Mucosa of descending colon (tissue), 3 donors: ENCODE data around the gene C21orf58. TPM values are rescaled to one million over a fixed set of nuclear protein-coding genes. Genes with fewer than 3 reads are reported as not detected.

Experiments used
- ATAC-seq: fragments of 200-7000 bp; cut with Tn5 transposase; one replicate; pipeline ENCODE4 v1.9.1; 2020; ENCODE audit warnings: mild to moderate bottlenecking, moderate library complexity
- DNase-seq, 3 donors: peaks; one replicate each; pipeline ENCODE4 v3.0.0-alpha.2; 2020
- H3K36me3 ChIP-seq: fragments of 200-600 bp; one replicate; pipeline ENCODE4 v1.8.0; 2021; ENCODE audit warnings: low read depth, mild to moderate bottlenecking
- H3K4me1 ChIP-seq: fragments of 200-600 bp; one replicate; pipeline ENCODE4 v1.8.0; 2021; ENCODE audit warnings: low read depth, mild to moderate bottlenecking
- H3K4me3 ChIP-seq: fragments of 200-600 bp; one replicate; pipeline ENCODE4 v1.8.0; 2021; ENCODE audit warnings: mild to moderate bottlenecking
- H3K9me3 ChIP-seq: fragments of 200-600 bp; one replicate; pipeline ENCODE4 v1.8.0; 2021; ENCODE audit warnings: mild to moderate bottlenecking
- intact Hi-C, 2 donors: fragments of 100-400 bp; cut with DNase I in 1 of 2; cut with micrococcal nuclease in 1 of 2; formaldehyde crosslinking; loops; one replicate each; pipeline versions ENCODE4 v1.11.0 to v1.11.1; 2022; cut with DNase I, micrococcal nuclease
- total RNA-seq, 3 donors: library from RNA; stranded (reverse); fragmentation: NEBNext Ultra II Directional in 2 of 3; extraction: Animal tissue kit (Norgen Biotek cat#: 25700) in 2 of 3; gene quantifications; one replicate each; pipeline versions ENCODE4 v1.2.1 to v1.2.4, GENCODE V29; 2021 to 2023
- TF ChIP-seq, protein P1 (sequence below): fragments of 200-600 bp; IDR thresholded peaks from one replicate; pipeline ENCODE4 v1.8.0; 2022; ENCODE audit warnings: antibody characterized with exemption, mild to moderate bottlenecking
- donor health status: DM: no; HTN: no; CAD: no; lungs with moderate emphysema.
- donor health status: DM: no; HTN: no; CAD: no.
- donor health status: DM: no; HTN: yes; CAD: no.

The C21orf58 gene
- total RNA-seq, 3 donors from 2014 or later: 5.5 to 11.9 (median 5.6) TPM

GRCh38 chr21:46323227-46323709 is 402 bp downstream of the C21orf58 start:
- Histone ChIP-seq H3K9me3 (no peaks in the 10 kb centered on the region), H3K4me3 (peak overlapping the region; percentile 88), H3K4me1 (peaks cover 24% of the 10 kb centered on the region), H3K36me3 (no peaks in the 10 kb centered on the region)
- ATAC-seq (no peak), DNase-seq (peak in 1 of 3 donors; percentile 44)
- TF ChIP-seq, protein P1, sequence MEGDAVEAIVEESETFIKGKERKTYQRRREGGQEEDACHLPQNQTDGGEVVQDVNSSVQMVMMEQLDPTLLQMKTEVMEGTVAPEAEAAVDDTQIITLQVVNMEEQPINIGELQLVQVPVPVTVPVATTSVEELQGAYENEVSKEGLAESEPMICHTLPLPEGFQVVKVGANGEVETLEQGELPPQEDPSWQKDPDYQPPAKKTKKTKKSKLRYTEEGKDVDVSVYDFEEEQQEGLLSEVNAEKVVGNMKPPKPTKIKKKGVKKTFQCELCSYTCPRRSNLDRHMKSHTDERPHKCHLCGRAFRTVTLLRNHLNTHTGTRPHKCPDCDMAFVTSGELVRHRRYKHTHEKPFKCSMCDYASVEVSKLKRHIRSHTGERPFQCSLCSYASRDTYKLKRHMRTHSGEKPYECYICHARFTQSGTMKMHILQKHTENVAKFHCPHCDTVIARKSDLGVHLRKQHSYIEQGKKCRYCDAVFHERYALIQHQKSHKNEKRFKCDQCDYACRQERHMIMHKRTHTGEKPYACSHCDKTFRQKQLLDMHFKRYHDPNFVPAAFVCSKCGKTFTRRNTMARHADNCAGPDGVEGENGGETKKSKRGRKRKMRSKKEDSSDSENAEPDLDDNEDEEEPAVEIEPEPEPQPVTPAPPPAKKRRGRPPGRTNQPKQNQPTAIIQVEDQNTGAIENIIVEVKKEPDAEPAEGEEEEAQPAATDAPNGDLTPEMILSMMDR: no peak
- intact Hi-C loops: no loop called here

GRCh38 chr21:46322351-46323226 is 1.1 kb downstream of the C21orf58 start:
- Histone ChIP-seq H3K4me1 (peaks cover 26% of the 10 kb centered on the region), H3K36me3 (no peaks in the 10 kb centered on the region), H3K4me3 (peak overlapping the region; percentile 88), H3K9me3 (no peaks in the 10 kb centered on the region)
- TF ChIP-seq, protein P1: no peak
- intact Hi-C loops: no loop called here
- ATAC-seq (no peak), DNase-seq (peak; percentile 27 to 59 (median 56))

GRCh38 chr21:46320331-46320801 is 3.3 kb downstream of the C21orf58 start:
- TF ChIP-seq, protein P1: no peak
- no peak for DNase-seq
- H3K36me3 ChIP-seq: no peaks in the 10 kb centered on the region
- peaks cover 17% of the 10 kb centered on the region for H3K4me1 ChIP-seq
- intact Hi-C loops: no loop called here
- no peak for ATAC-seq
- no peaks in the 10 kb centered on the region for H3K9me3 ChIP-seq
- no peak overlapping the region for H3K4me3 ChIP-seq

GRCh38 chr21:46319186-46319585 is 4.5 kb downstream of the C21orf58 start:
- Histone ChIP-seq H3K36me3 (no peaks in the 10 kb centered on the region), H3K9me3 (no peaks in the 10 kb centered on the region), H3K4me1 (peaks cover 16% of the 10 kb centered on the region), H3K4me3 (no peak overlapping the region)
- no peak for ATAC-seq
- no peak for DNase-seq
- intact Hi-C loops: no loop called here
- TF ChIP-seq, protein P1: no peak

DNA sequence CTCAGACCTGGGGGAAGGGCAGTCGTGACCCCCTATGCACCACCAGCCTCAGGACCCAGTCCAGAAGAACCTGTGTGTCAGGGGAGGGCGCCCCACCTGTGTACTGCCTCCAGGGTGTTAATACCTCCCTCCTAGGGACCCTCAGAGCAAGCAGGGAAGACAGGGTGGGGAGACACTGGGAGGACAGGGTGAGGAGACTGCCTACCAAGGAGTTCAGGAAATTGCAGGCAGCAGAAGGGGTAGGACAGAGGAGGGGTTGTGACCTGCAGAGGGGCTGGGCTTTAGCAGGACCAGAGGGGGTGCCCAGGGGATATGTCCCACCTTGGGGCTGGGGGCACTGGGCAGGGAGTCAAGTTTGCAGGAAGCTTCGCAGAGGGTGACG is 5.2 kb downstream of the C21orf58 start:
- DNase-seq (no peak), ATAC-seq (no peak)
- no peaks in the 10 kb centered on the region for H3K9me3 ChIP-seq
- no peaks in the 10 kb centered on the region for H3K36me3 ChIP-seq
- peaks cover 16% of the 10 kb centered on the region for H3K4me1 ChIP-seq
- intact Hi-C loops: no loop called here
- TF ChIP-seq, protein P1: no peak
- no peak overlapping the region for H3K4me3 ChIP-seq
